ENCODE results near the gene TSPAN9. TPM values are rescaled to one million over a fixed set of nuclear protein-coding genes. Genes with fewer than 3 reads are reported as not detected.

Gene TSPAN9
- total RNA-seq, 1 donor from 2014 or later: 5.0 TPM

DNA sequence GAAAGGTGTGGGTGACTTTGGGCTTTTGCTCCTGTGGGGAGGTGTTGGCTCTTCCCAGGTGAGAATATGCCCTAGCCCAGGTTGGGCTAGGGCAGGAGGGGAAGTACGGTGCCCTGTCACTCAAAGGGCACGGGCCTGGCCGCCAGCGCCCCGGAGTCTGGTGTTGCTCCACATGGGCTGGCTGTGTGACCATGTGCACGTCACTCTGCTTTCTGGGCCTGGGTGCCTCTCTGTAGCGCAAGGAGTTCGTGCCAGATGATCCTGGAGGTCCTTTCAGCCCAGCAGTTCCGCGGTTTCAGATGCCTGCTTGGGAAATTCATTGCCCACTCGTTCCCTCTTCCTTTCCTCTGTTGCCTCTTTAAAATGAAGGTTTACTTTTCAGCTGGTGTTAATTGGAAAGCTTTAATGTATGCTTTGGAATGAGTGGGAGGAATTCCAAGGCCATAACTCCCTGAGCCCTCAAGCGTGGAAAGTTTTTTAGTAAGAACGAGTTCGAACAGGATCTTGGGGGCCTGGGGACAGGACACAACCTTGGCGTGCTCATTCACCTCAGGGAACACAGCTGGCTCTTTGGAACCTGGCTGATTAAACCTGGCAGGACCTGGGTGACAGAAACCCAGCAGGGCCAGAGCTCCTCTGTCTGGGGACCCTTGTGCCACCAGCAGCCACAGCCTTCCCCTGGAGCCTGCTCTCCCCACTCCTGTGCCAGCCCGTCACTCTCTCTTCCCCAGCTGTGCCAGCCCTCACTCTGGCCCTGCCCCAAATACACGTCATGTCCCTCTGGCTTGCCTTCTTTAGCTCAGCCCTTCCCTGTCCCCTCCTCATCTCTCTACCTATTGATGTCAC is 42.8 kb downstream of the TSPAN9 start:
- Histone ChIP-seq H3K27me3 (ENCODE audit: control insufficient read depth, insufficient read depth, low read length) (no peaks in the 10 kb centered on the region), H3K4me3 (ENCODE audit: low read depth, low read length) (no peak overlapping the region), H3K36me3 (ENCODE audit: control insufficient read depth, insufficient read depth, low read length) (no peaks in the 10 kb centered on the region)
- TF ChIP-seq, protein P1, sequence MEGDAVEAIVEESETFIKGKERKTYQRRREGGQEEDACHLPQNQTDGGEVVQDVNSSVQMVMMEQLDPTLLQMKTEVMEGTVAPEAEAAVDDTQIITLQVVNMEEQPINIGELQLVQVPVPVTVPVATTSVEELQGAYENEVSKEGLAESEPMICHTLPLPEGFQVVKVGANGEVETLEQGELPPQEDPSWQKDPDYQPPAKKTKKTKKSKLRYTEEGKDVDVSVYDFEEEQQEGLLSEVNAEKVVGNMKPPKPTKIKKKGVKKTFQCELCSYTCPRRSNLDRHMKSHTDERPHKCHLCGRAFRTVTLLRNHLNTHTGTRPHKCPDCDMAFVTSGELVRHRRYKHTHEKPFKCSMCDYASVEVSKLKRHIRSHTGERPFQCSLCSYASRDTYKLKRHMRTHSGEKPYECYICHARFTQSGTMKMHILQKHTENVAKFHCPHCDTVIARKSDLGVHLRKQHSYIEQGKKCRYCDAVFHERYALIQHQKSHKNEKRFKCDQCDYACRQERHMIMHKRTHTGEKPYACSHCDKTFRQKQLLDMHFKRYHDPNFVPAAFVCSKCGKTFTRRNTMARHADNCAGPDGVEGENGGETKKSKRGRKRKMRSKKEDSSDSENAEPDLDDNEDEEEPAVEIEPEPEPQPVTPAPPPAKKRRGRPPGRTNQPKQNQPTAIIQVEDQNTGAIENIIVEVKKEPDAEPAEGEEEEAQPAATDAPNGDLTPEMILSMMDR (IDR thresholded peaks at IDR 0.05; ENCODE audit: insufficient read depth, low read length, severe bottlenecking): no peak
- FAIRE-seq: peak; percentile 88
- DNase-seq (ENCODE audit: low read depth): peak; percentile 77

DNA sequence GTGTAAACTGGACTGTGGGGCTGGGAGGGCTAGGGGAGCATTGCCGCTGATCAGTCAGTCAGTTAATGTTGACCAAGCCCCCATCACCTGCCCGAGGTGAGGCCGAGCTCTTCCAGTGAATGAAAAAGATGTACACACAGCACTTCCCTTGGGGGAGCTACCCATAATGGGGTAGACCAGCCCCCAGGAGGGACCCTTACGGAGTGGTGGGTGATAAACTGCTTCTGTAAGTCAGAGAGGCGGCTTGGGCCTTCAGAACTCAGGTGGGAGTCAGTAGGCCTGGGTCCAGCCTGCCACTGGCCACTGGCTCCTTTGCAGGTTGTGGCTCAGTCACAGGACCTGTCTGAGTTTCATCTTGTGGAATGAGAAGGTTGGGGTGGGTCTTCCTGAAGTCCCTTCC is 43.5 kb downstream of the TSPAN9 start:
- no peak for FAIRE-seq

DNA sequence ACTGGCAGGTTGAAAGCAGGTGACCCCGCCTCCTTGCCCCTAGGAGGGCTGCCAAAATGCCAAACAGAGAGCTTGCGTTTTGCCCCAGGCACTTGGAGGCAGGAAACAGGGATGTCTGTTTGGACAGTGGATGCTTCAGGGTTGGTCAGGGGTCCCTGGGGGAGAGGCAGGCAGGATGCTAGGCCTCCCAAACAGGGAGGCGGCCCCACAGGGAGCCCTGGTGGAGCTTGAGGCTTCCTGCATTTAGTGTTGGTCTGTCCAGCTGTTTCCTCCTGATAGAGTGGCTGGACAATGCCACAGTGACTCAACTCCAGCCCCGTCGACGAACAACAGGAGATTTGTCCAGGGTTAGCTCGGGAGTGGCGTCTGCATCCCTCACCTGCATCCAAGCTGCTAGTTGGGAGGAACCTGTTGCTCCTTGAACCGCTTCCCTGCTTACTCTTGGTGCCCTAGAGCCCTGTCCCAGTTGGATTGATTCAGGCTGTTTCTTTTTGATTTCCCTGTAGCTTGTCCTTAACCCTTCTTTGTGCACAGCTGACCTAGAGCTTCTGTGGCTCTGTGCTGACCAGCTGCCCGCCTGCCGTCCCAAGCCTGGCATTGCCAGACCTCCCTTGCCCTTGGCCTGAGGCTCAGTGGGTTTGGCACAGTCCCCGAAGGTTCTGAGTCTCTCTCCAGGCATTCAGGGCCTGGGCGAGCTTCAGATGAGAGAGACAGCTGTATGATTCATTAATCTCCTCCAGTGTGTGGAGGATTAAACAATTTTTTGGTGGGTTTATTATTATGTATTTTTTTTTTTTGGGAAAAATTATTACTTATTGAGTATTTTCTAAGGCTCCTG is 45.9 kb downstream of the TSPAN9 start:
- DNase-seq (ENCODE audit: low read depth) (peak; percentile 35), FAIRE-seq (peak; percentile 73)
- H3K36me3 ChIP-seq (ENCODE audit: control insufficient read depth, insufficient read depth, low read length): no peaks in the 10 kb centered on the region
- TF ChIP-seq, protein P1 (IDR thresholded peaks at IDR 0.05; ENCODE audit: insufficient read depth, low read length, severe bottlenecking): no peak
- no peaks in the 10 kb centered on the region for H3K27me3 ChIP-seq (ENCODE audit: control insufficient read depth, insufficient read depth, low read length)
- H3K4me3 ChIP-seq (ENCODE audit: low read depth, low read length): no peak overlapping the region

More for the DNA sequence above, 43.5 kb downstream of the TSPAN9 start:
- Histone ChIP-seq H3K27me3 (ENCODE audit: control insufficient read depth, insufficient read depth, low read length) (no peaks in the 10 kb centered on the region), H3K4me3 (ENCODE audit: low read depth, low read length) (no peak overlapping the region), H3K36me3 (ENCODE audit: control insufficient read depth, insufficient read depth, low read length) (no peaks in the 10 kb centered on the region)
- no peak for DNase-seq (ENCODE audit: low read depth)
- TF ChIP-seq, protein P1 (IDR thresholded peaks at IDR 0.05; ENCODE audit: insufficient read depth, low read length, severe bottlenecking): no peak

DNA sequence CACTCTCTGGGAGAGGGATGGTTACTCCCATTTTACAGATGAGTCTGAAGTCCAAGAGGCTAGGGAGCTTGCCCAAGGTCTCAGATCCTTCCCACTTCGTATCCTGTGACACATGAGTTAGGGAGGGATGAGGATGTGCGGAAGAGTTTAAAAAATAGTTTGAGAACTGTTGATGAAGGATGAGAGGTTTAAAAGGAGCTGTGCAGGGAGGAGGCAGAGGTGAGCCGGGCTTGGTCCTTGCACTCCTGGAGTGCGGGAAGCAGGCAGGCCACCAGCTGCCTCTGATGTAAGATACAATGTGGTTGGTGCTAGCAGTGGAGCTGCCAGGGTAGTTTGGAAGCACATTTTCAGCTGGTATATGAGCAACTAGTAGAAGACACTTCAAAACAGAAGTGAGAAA is 46.5 kb downstream of the TSPAN9 start:
- DNase-seq (ENCODE audit: low read depth) (no peak), FAIRE-seq (no peak)
- Histone ChIP-seq H3K4me3 (ENCODE audit: low read depth, low read length) (no peak overlapping the region), H3K36me3 (ENCODE audit: control insufficient read depth, insufficient read depth, low read length) (no peaks in the 10 kb centered on the region), H3K27me3 (ENCODE audit: control insufficient read depth, insufficient read depth, low read length) (no peaks in the 10 kb centered on the region)
- TF ChIP-seq, protein P1 (IDR thresholded peaks at IDR 0.05; ENCODE audit: insufficient read depth, low read length, severe bottlenecking): no peak

DNA sequence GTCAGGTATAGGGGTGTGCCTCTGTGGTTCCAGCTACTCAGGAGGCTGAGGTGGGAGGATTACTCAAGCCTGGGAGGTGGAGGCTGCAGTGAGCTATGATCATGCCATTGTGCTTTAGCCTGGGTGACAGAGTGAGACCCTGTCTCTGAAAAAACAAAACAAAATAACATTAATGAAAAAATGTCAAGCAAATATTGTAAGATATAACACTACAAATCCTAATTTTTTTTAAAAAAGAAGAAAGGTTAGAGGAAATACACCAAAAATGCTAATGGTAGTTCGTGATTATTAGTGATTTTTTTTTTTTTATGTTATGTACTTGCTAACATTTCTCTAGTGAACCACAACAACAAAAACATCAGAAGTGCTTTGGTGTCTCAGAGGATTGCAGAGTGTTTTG is 47.7 kb downstream of the TSPAN9 start:
- Histone ChIP-seq H3K36me3 (ENCODE audit: control insufficient read depth, insufficient read depth, low read length) (no peaks in the 10 kb centered on the region), H3K4me3 (ENCODE audit: low read depth, low read length) (no peak overlapping the region), H3K27me3 (ENCODE audit: control insufficient read depth, insufficient read depth, low read length) (no peaks in the 10 kb centered on the region)
- TF ChIP-seq, protein P1 (IDR thresholded peaks at IDR 0.05; ENCODE audit: insufficient read depth, low read length, severe bottlenecking): no peak
- no peak for FAIRE-seq
- DNase-seq (ENCODE audit: low read depth): no peak
